Hypothalamus (tissue), 51 donors: Measurements from ENCODE around the gene TRABD2A.

Source experiments
- DNase-seq, 51 donors: peaks; one replicate each; lab custom pipeline; 2025; lab: John Stamatoyannopoulos, UW

The TRABD2A gene

GRCh38 chr2:84905181-84906107, 24.6 kb upstream of the TRABD2A start, which contains the start of gene TMSB10:
Gene TMSB10 (plus strand): TSS chr2:84905656.
- DNase-seq = peak in 47 of 51 donors; percentile 8 to 88 (median 60)

GRCh38 chr2:84904717-84905174, 23.9 kb upstream of the TRABD2A start:
- DNase-seq = peak in 27 of 51 donors; percentile 10 to 76 (median 29)

GRCh38 chr2:84904151-84904550, 23.3 kb upstream of the TRABD2A start:
- DNase-seq = no peak

GRCh38 chr2:84902526-84902925, 21.6 kb upstream of the TRABD2A start:
- DNase-seq = no peak

GRCh38 chr2:84901593-84902120, 20.8 kb upstream of the TRABD2A start:
- no peak for DNase-seq

- no peak for DNase-seq
Observed at GRCh38 chr2:84900971-84901370, 20.1 kb upstream of the TRABD2A start.

- no peak for DNase-seq
Observed at GRCh38 chr2:84899304-84900204, 18.7 kb upstream of the TRABD2A start.

- DNase-seq = no peak
Observed at GRCh38 chr2:84897773-84898172, 16.9 kb upstream of the TRABD2A start.

GRCh38 chr2:84896567-84896966, 15.7 kb upstream of the TRABD2A start:
- DNase-seq = no peak

- DNase-seq = no peak
Observed at GRCh38 chr2:84894758-84895520, 14.1 kb upstream of the TRABD2A start.

GRCh38 chr2:84894131-84894586, 13.3 kb upstream of the TRABD2A start:
- no peak for DNase-seq

GRCh38 chr2:84891355-84892010, 10.6 kb upstream of the TRABD2A start:
- no peak for DNase-seq

- no peak for DNase-seq
Observed at GRCh38 chr2:84889332-84889731, 8.4 kb upstream of the TRABD2A start.

- DNase-seq = peak in 4 of 51 donors; percentile 5 to 20 (median 14)
Observed at GRCh38 chr2:84888401-84889276, 7.8 kb upstream of the TRABD2A start.

GRCh38 chr2:84886791-84887190, 5.9 kb upstream of the TRABD2A start:
- DNase-seq = no peak

GRCh38 chr2:84885111-84885510, 4.2 kb upstream of the TRABD2A start:
- no peak for DNase-seq

- DNase-seq = no peak
Observed at GRCh38 chr2:84884449-84884848, 3.6 kb upstream of the TRABD2A start.

- no peak for DNase-seq
Observed at GRCh38 chr2:84882775-84883550, 2.1 kb upstream of the TRABD2A start.
